Liver (tissue), 9 donors: Measurements from ENCODE around the gene ZFP3. TPM values are rescaled to one million over a fixed set of nuclear protein-coding genes. Genes with fewer than 3 reads are reported as not detected.

ENCODE experiments used
- DNase-seq: peaks from one replicate; pipeline ENCODE4 v3.0.0-alpha.2; 2017; ENCODE audit warnings: low spot score
- H3K27ac ChIP-seq, 2 donors: one replicate each; pipeline ENCODE4 v1.7.0; 2013; ENCODE audit warnings: inconsistent platforms in 2 of 2, low read length in 2 of 2, control low read depth in 1 of 2, low read depth in 1 of 2, mild to moderate bottlenecking in 1 of 2
- H3K27me3 ChIP-seq, 4 donors: one replicate each; pipeline versions ENCODE4 v1.6.1 to v1.7.0; 2013; ENCODE audit warnings: low read length in 3 of 4, inconsistent platforms in 1 of 4, mild to moderate bottlenecking in 1 of 4, moderate library complexity in 1 of 4; ENCODE audit not compliant: control insufficient read depth in 4 of 4, insufficient read depth in 4 of 4
- H3K36me3 ChIP-seq, 4 donors: one replicate each; pipeline versions ENCODE4 v1.6.1 to v1.7.0; 2013; ENCODE audit warnings: low read length in 3 of 4, mild to moderate bottlenecking in 3 of 4, low read depth in 1 of 4, moderate library complexity in 1 of 4; ENCODE audit not compliant: control insufficient read depth in 4 of 4, insufficient read depth in 3 of 4
- H3K4me1 ChIP-seq, 4 donors: one replicate each; pipeline versions ENCODE4 v1.6.1 to v1.7.0; 2013; ENCODE audit warnings: low read length in 3 of 4, mild to moderate bottlenecking in 3 of 4, moderate library complexity in 1 of 4; ENCODE audit not compliant: control insufficient read depth in 4 of 4, insufficient read depth in 4 of 4
- H3K4me3 ChIP-seq, 3 donors: one replicate each; pipeline versions ENCODE4 v1.6.1 to v1.7.0; 2013; ENCODE audit warnings: low read length in 3 of 3, control low read depth in 1 of 3, low read depth in 1 of 3, mild to moderate bottlenecking in 1 of 3
- H3K9ac ChIP-seq, 2 donors: one replicate each; pipeline ENCODE4 v1.7.0; 2013; ENCODE audit warnings: low read length in 2 of 2, mild to moderate bottlenecking in 2 of 2, moderate library complexity in 2 of 2, control low read depth in 1 of 2, low read depth in 1 of 2
- H3K9me3 ChIP-seq, 4 donors: one replicate each; pipeline versions ENCODE4 v1.6.1 to v1.7.0; 2013; ENCODE audit warnings: low read length in 3 of 4; ENCODE audit not compliant: control insufficient read depth in 4 of 4
- EGR1 ChIP-seq, 2 donors: IDR thresholded peaks; 2 replicates each; pipeline ENCODE4 v1.6.1; 2016 to 2018; ENCODE audit warnings: antibody characterized with exemption in 2 of 2, low read depth in 2 of 2
- FOXA1 ChIP-seq: IDR thresholded peaks from 2 replicates; pipeline ENCODE4 v1.6.1; 2016; ENCODE audit warnings: antibody characterized with exemption
- FOXA2 ChIP-seq: IDR thresholded peaks from 2 replicates; pipeline ENCODE4 v1.6.1; 2016; ENCODE audit warnings: antibody characterized with exemption
- GABPA ChIP-seq, 2 donors: IDR thresholded peaks in 1 of 2; conservative IDR thresholded peaks in 1 of 2; 2 replicates each; pipeline ENCODE4 v1.6.1; 2016; ENCODE audit warnings: antibody characterized with exemption in 2 of 2, mild to moderate bottlenecking in 1 of 2, moderate library complexity in 1 of 2
- HNF4A ChIP-seq, 2 donors: conservative IDR thresholded peaks; 2 replicates each; pipeline ENCODE4 v1.6.1; 2016; ENCODE audit warnings: antibody characterized with exemption in 2 of 2, mild to moderate bottlenecking in 2 of 2
- HNF4G ChIP-seq: IDR thresholded peaks from 2 replicates; pipeline ENCODE4 v1.6.1; 2016; ENCODE audit warnings: antibody characterized with exemption
- JUND ChIP-seq, 2 donors: IDR thresholded peaks; 2 replicates each; pipeline ENCODE4 v1.6.1; 2016; ENCODE audit warnings: antibody characterized with exemption in 2 of 2
- NR2F2 ChIP-seq: IDR thresholded peaks from 2 replicates; pipeline ENCODE4 v1.6.1; 2016; ENCODE audit warnings: antibody characterized with exemption
- RAD21 ChIP-seq, 2 donors: IDR thresholded peaks; 2 replicates each; pipeline ENCODE4 v1.6.1; 2016; ENCODE audit warnings: antibody characterized with exemption in 2 of 2, mild to moderate bottlenecking in 2 of 2
- RXRA ChIP-seq, 2 donors: IDR thresholded peaks; 2 replicates each; pipeline ENCODE4 v1.6.1; 2017 to 2018; ENCODE audit warnings: antibody characterized with exemption in 2 of 2, mild to moderate bottlenecking in 1 of 2
- SP1 ChIP-seq: IDR thresholded peaks from 2 replicates; pipeline ENCODE4 v1.6.1; 2018; ENCODE audit warnings: antibody characterized with exemption, mild to moderate bottlenecking
- TAF1 ChIP-seq: conservative IDR thresholded peaks from 2 replicates; pipeline ENCODE4 v1.6.1; 2016; ENCODE audit warnings: antibody characterized with exemption, mild to moderate bottlenecking
- YY1 ChIP-seq: IDR thresholded peaks from 2 replicates; pipeline ENCODE4 v1.6.1; 2016; ENCODE audit warnings: antibody characterized with exemption, mild to moderate bottlenecking
- WGBS: extraction: QIAGEN DNeasy Blood & Tissue Kit; methylation state at CpG from one replicate; pipeline ENCODE4 v1.1.7; 2013; 5-methylcytosine and 5-hydroxymethylcytosine counted together
- polyA plus RNA-seq, 2 donors: library from polyadenylated mRNA; stranded (reverse) in 1 of 2; unstranded in 1 of 2; fragments of 200-250 nt in 1 of 2; fragments of >200 nt in 1 of 2; fragmentation: Nextera tagmentation in 1 of 2; extraction: Ambion mirVana in 1 of 2; gene quantifications; one replicate each; pipeline versions ENCODE4 v1.2.1 to v1.2.3, GENCODE V29; 2013 to 2015
- total RNA-seq, 2 donors: library from RNA; depleted of rRNA; stranded (reverse); fragments of >200 nt; gene quantifications; one replicate each; pipeline ENCODE4 v1.2.3, GENCODE V29; 2014
- TF ChIP-seq, protein P1 (sequence below): IDR thresholded peaks from 2 replicates; pipeline ENCODE4 v1.6.1; 2016; ENCODE audit warnings: antibody characterized with exemption, mild to moderate bottlenecking
- TF ChIP-seq, protein P2 (sequence below): IDR thresholded peaks from 2 replicates; pipeline ENCODE4 v1.6.1; 2016; ENCODE audit warnings: antibody characterized with exemption
- TF ChIP-seq, protein P3 (sequence below): IDR thresholded peaks from 2 replicates; pipeline ENCODE4 v1.6.1; 2016; ENCODE audit warnings: antibody characterized with exemption
- TF ChIP-seq, protein P4 (sequence below): fragments of 150-350 bp; IDR thresholded peaks from 2 replicates; pipeline ENCODE4 v1.5.1; 2017; ENCODE audit warnings: improper control_type of control experiment, low read depth, low read length; ENCODE audit not compliant: missing input control
- TF ChIP-seq, protein P5 (sequence below): IDR thresholded peaks from 2 replicates; pipeline ENCODE4 v1.6.1; 2016; ENCODE audit warnings: antibody characterized with exemption
- donor health status: healthy.
- donor health status: healthy.
- donor health status: healthy.
- donor health status: healthy.
- donor health status: healthy.

The ZFP3 gene
- total and polyA plus RNA-seq, 4 donors = 0.46 to 1.6 (median 1.1) TPM

DNA sequence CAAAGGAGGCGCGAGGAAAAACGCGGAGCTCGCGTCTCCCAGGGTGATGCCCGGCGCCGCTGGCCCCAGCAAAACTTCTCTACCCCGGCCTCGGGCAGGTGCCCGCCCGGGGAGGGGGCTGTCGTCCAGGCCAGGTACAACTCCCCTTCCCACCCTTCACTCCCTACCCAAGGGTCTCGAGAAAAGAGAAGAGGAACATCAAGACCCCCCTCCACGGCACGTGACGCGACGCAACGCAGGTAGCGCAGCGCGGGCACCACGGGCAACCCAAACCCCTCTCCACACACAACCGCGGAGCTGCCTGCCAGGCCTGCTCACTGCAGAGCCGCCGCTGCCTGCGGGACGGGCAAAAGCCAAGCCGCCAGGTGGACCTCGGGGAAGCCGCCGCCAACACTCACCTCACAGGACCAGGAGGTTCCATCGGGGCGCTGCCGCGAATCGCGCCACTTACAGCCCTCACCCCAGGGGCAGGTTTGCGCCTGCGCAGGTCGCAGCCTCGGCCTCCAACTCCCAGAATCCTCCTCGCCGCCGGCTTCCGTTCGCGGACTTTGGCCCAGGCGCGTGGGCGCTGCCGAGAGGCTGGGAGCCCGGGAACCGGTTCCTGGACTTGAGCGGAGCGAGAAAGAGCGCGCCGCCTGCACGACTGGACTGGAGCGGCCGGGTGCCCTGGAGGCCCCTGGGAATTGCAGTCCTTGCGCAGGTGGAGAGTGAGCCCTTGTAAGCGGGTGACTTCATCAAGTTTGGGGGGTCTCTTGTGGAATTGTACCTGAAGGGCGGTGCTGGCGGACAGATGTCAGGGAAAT, 33.3 kb downstream of the ZFP3 start, which contains the start of gene ZNF232:
Gene ZNF232, minus strand, starts transcription at position 477 of the 803 bp plus-strand sequence. Its CDS starts 56 bp downstream, at position 421.
- Histone ChIP-seq H3K9me3 (peaks cover 0 to 12% (median 6%) of the 10 kb centered on the region in 4 donors), H3K4me3 (peak within 1 kb of the TSS; percentile 88 to 94 (median 93)), H3K9ac (peak within 1 kb of the TSS; percentile 73 to 81), H3K27ac (peak within 1 kb of the TSS; percentile 83 to 86), H3K27me3 (peaks cover 0 to under 1% (median 0%) of the 10 kb centered on the region in 4 donors), H3K36me3 (peaks cover 5 to 21% (median 14%) of the 10 kb centered on the region in 4 donors), H3K4me1 (peaks cover 1 to 11% (median 7%) of the 10 kb centered on the region in 4 donors)
- DNase-seq = peak; percentile 90
- under 1% methylated on average over 69 of the region's 69 CpGs for WGBS
- TF ChIP-seq, protein P1, sequence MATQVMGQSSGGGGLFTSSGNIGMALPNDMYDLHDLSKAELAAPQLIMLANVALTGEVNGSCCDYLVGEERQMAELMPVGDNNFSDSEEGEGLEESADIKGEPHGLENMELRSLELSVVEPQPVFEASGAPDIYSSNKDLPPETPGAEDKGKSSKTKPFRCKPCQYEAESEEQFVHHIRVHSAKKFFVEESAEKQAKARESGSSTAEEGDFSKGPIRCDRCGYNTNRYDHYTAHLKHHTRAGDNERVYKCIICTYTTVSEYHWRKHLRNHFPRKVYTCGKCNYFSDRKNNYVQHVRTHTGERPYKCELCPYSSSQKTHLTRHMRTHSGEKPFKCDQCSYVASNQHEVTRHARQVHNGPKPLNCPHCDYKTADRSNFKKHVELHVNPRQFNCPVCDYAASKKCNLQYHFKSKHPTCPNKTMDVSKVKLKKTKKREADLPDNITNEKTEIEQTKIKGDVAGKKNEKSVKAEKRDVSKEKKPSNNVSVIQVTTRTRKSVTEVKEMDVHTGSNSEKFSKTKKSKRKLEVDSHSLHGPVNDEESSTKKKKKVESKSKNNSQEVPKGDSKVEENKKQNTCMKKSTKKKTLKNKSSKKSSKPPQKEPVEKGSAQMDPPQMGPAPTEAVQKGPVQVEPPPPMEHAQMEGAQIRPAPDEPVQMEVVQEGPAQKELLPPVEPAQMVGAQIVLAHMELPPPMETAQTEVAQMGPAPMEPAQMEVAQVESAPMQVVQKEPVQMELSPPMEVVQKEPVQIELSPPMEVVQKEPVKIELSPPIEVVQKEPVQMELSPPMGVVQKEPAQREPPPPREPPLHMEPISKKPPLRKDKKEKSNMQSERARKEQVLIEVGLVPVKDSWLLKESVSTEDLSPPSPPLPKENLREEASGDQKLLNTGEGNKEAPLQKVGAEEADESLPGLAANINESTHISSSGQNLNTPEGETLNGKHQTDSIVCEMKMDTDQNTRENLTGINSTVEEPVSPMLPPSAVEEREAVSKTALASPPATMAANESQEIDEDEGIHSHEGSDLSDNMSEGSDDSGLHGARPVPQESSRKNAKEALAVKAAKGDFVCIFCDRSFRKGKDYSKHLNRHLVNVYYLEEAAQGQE = peak; percentile 91
- TF ChIP-seq, protein P2, sequence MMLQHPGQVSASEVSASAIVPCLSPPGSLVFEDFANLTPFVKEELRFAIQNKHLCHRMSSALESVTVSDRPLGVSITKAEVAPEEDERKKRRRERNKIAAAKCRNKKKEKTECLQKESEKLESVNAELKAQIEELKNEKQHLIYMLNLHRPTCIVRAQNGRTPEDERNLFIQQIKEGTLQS = no peak
- TF ChIP-seq RAD21 (IDR thresholded peaks at IDR 0.05) (peak; percentile 34 to 52), RXRA (IDR thresholded peaks at IDR 0.05) (peak; percentile 29 to 35), JUND (IDR thresholded peaks at IDR 0.05) (peak; percentile 19), SP1 (peak; percentile 99), FOXA1 (peak; percentile 43), YY1 (peak; percentile 92), FOXA2 (no peak), TAF1 (peak; percentile 53), NR2F2 (no peak), GABPA (IDR thresholded peaks at IDR 0.05 in 1 of 2, conservative IDR thresholded peaks at IDR 0.05 in 1 of 2) (peak in 1 of 2 donors; percentile 85), HNF4A (conservative IDR thresholded peaks at IDR 0.05) (peak; percentile 92 to 93), EGR1 (IDR thresholded peaks at IDR 0.05; ENCODE audit: low read depth in 2 of 2) (peak; percentile 98 to 99), HNF4G (peak; percentile 93)
- TF ChIP-seq, protein P3, sequence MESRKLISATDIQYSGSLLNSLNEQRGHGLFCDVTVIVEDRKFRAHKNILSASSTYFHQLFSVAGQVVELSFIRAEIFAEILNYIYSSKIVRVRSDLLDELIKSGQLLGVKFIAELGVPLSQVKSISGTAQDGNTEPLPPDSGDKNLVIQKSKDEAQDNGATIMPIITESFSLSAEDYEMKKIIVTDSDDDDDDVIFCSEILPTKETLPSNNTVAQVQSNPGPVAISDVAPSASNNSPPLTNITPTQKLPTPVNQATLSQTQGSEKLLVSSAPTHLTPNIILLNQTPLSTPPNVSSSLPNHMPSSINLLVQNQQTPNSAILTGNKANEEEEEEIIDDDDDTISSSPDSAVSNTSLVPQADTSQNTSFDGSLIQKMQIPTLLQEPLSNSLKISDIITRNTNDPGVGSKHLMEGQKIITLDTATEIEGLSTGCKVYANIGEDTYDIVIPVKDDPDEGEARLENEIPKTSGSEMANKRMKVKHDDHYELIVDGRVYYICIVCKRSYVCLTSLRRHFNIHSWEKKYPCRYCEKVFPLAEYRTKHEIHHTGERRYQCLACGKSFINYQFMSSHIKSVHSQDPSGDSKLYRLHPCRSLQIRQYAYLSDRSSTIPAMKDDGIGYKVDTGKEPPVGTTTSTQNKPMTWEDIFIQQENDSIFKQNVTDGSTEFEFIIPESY = peak; percentile 93
- TF ChIP-seq, protein P4, sequence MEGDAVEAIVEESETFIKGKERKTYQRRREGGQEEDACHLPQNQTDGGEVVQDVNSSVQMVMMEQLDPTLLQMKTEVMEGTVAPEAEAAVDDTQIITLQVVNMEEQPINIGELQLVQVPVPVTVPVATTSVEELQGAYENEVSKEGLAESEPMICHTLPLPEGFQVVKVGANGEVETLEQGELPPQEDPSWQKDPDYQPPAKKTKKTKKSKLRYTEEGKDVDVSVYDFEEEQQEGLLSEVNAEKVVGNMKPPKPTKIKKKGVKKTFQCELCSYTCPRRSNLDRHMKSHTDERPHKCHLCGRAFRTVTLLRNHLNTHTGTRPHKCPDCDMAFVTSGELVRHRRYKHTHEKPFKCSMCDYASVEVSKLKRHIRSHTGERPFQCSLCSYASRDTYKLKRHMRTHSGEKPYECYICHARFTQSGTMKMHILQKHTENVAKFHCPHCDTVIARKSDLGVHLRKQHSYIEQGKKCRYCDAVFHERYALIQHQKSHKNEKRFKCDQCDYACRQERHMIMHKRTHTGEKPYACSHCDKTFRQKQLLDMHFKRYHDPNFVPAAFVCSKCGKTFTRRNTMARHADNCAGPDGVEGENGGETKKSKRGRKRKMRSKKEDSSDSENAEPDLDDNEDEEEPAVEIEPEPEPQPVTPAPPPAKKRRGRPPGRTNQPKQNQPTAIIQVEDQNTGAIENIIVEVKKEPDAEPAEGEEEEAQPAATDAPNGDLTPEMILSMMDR = no peak
- TF ChIP-seq, protein P5, sequence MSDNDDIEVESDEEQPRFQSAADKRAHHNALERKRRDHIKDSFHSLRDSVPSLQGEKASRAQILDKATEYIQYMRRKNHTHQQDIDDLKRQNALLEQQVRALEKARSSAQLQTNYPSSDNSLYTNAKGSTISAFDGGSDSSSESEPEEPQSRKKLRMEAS = peak; percentile 91
